Measurements from ENCODE around the gene CTTNBP2NL. TPM values are rescaled to one million over a fixed set of nuclear protein-coding genes. Genes with fewer than 3 reads are reported as not detected.
"Not testable (repeated sequence)": the region's sequence is repeated elsewhere in the genome, so short reads cannot be mapped to it uniquely, and the experiment has no call there.

Gene CTTNBP2NL
- total and polyA plus RNA-seq, 4 donors, result 16.9 to 25.8 (median 20.3) TPM

GRCh38 chr1:112466078-112466660, 70.2 kb downstream of the CTTNBP2NL start:
- H3K27ac ChIP-seq (ENCODE audit: low read depth, low read length), result peak overlapping the region; percentile 93
- under 1% methylated on average over 30 of the region's 31 CpGs for WGBS (ENCODE audit: insufficient coverage)

DNA sequence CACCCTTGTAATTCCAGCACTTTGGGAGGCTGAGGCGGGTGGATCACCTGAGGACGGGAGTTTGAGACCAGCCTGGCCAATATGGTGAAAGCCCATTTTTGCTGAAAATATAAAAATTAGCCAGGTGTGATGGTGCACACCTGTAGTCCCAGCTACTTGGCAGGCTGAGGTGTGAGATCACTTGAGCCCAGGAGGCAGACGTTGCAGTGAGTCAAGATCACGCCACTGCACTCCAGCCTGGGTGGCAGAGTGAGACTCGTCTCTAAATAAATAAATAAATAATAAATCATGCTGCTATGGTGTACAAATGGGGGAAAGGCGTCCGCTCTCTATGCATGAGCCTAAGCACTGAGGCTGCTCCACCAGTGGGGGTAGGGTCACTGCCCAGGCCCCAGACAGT, 74.3 kb downstream of the CTTNBP2NL start:
- not testable (repeated sequence) for H3K4me3 ChIP-seq (ENCODE audit: low read depth, low read length); H3K27ac ChIP-seq (ENCODE audit: low read depth, low read length); H3K9me3 ChIP-seq (ENCODE audit: control insufficient read depth, insufficient read depth, low read length); H3K27me3 ChIP-seq (ENCODE audit: control insufficient read depth, insufficient read depth, low read length); H3K36me3 ChIP-seq (ENCODE audit: control insufficient read depth, insufficient read depth, low read length); DNase-seq (ENCODE audit: low read depth in 4 of 6, low spot score in 6 of 6)
- WGBS (ENCODE audit: insufficient coverage), result 90% methylated on average over 4 of the region's 7 CpGs
- peaks cover 11% of the 10 kb centered on the region for H3K4me1 ChIP-seq (ENCODE audit: control insufficient read depth, insufficient read depth, low read length)

More at GRCh38 chr1:112466078-112466660, 70.2 kb downstream of the CTTNBP2NL start:
- H3K36me3 ChIP-seq (ENCODE audit: control insufficient read depth, insufficient read depth, low read length), result no peaks in the 10 kb centered on the region
- DNase-seq (ENCODE audit: low read depth in 4 of 6, low spot score in 6 of 6), result peak; percentile 80 to 97 (median 88)
- peak overlapping the region; percentile 61 for H3K4me3 ChIP-seq (ENCODE audit: low read depth, low read length)
- H3K27me3 ChIP-seq (ENCODE audit: control insufficient read depth, insufficient read depth, low read length), result no peaks in the 10 kb centered on the region
- H3K9me3 ChIP-seq (ENCODE audit: control insufficient read depth, insufficient read depth, low read length), result no peaks in the 10 kb centered on the region
- H3K4me1 ChIP-seq (ENCODE audit: control insufficient read depth, insufficient read depth, low read length), result peaks cover 22% of the 10 kb centered on the region

GRCh38 chr1:112470966-112471365, 75.0 kb downstream of the CTTNBP2NL start:
- H3K9me3 ChIP-seq (ENCODE audit: control insufficient read depth, insufficient read depth, low read length), result no peaks in the 10 kb centered on the region
- no peak overlapping the region for H3K4me3 ChIP-seq (ENCODE audit: low read depth, low read length)
- DNase-seq (ENCODE audit: low read depth in 4 of 6, low spot score in 6 of 6), result no peak
- H3K4me1 ChIP-seq (ENCODE audit: control insufficient read depth, insufficient read depth, low read length), result peaks cover 5% of the 10 kb centered on the region
- no peak overlapping the region for H3K27ac ChIP-seq (ENCODE audit: low read depth, low read length)
- H3K27me3 ChIP-seq (ENCODE audit: control insufficient read depth, insufficient read depth, low read length), result no peaks in the 10 kb centered on the region
- no peaks in the 10 kb centered on the region for H3K36me3 ChIP-seq (ENCODE audit: control insufficient read depth, insufficient read depth, low read length)
- WGBS (ENCODE audit: insufficient coverage), result 75% methylated on average over 2 of the region's 3 CpGs

GRCh38 chr1:112472142-112472541, 76.1 kb downstream of the CTTNBP2NL start:
- WGBS (ENCODE audit: insufficient coverage), result no CpG with 5 or more reads among the region's 1 CpG
- H3K4me3 ChIP-seq (ENCODE audit: low read depth, low read length), result no peak overlapping the region
- no peak for DNase-seq (ENCODE audit: low read depth in 4 of 6, low spot score in 6 of 6)
- peaks cover 7% of the 10 kb centered on the region for H3K9me3 ChIP-seq (ENCODE audit: control insufficient read depth, insufficient read depth, low read length)
- H3K36me3 ChIP-seq (ENCODE audit: control insufficient read depth, insufficient read depth, low read length), result no peaks in the 10 kb centered on the region
- no peaks in the 10 kb centered on the region for H3K4me1 ChIP-seq (ENCODE audit: control insufficient read depth, insufficient read depth, low read length)
- no peak overlapping the region for H3K27ac ChIP-seq (ENCODE audit: low read depth, low read length)
- H3K27me3 ChIP-seq (ENCODE audit: control insufficient read depth, insufficient read depth, low read length), result no peaks in the 10 kb centered on the region

DNA sequence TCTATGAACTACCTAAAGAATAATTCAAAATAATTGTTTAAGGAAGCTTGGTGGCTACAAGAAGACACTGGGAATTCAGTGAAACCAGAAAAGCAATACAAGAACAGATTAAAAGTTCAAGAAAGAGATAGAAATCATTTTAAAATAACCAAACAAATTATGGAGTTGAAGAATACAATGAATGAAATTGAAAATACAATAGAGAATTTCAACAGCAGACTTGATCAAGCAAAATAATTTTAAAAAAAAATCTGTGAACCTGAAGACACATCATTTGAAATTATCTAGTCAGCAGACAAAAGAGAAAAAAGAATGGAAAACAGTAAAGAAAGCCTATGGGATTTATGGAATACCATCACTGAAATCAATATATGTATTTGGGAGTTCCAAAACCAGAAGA, 81.5 kb downstream of the CTTNBP2NL start:
- no peaks in the 10 kb centered on the region for H3K4me1 ChIP-seq (ENCODE audit: control insufficient read depth, insufficient read depth, low read length)
- H3K4me3 ChIP-seq (ENCODE audit: low read depth, low read length), result no peak overlapping the region
- H3K27ac ChIP-seq (ENCODE audit: low read depth, low read length), result no peak overlapping the region
- no peaks in the 10 kb centered on the region for H3K27me3 ChIP-seq (ENCODE audit: control insufficient read depth, insufficient read depth, low read length)
- no peaks in the 10 kb centered on the region for H3K36me3 ChIP-seq (ENCODE audit: control insufficient read depth, insufficient read depth, low read length)
- peaks cover 13% of the 10 kb centered on the region for H3K9me3 ChIP-seq (ENCODE audit: control insufficient read depth, insufficient read depth, low read length)
- no peak for DNase-seq (ENCODE audit: low read depth in 4 of 6, low spot score in 6 of 6)

DNA sequence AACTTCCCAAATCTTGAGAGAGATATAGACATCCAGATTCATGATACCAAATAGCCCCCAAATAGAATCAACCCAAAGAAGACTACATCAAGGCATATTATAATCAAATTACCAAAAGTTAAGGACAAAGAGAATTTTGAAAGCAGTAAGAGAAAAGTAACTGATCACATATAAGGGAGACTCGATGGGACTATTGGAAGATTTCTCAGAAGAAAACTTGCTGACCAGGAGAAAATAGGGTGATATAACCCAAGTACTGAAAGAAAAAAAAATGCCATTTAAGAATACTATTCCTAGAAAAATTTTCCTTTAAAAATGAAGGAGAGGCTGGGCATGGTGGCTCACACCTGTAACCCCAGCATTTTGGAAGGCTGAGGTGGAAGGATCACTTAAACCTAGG, 82.3 kb downstream of the CTTNBP2NL start:
- Histone ChIP-seq H3K27ac (ENCODE audit: low read depth, low read length) (no peak overlapping the region), H3K9me3 (ENCODE audit: control insufficient read depth, insufficient read depth, low read length) (peaks cover 13% of the 10 kb centered on the region), H3K4me3 (ENCODE audit: low read depth, low read length) (no peak overlapping the region), H3K4me1 (ENCODE audit: control insufficient read depth, insufficient read depth, low read length) (no peaks in the 10 kb centered on the region), H3K27me3 (ENCODE audit: control insufficient read depth, insufficient read depth, low read length) (no peaks in the 10 kb centered on the region), H3K36me3 (ENCODE audit: control insufficient read depth, insufficient read depth, low read length) (no peaks in the 10 kb centered on the region)
- DNase-seq (ENCODE audit: low read depth in 4 of 6, low spot score in 6 of 6), result no peak
- no CpG with 5 or more reads among the region's 1 CpG for WGBS (ENCODE audit: insufficient coverage)

DNA sequence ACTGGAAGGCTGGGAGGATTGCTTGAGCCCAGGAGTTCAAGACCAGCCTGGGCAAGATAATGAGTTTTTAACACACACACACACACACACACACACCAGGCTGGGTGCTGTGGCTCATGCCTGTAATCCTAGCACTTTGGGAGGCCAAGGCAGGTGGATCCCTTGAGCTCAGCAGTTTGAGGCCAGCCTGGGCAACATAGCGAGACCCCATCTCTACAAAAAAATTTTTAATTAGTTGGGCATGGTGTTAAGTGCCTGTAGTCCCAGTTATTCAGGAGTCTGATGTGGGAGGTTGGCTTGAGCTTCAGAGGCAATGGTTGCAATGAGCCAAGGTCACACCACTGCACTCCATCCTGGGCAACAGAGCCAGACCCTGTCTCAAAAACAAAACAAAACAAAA, 90.0 kb downstream of the CTTNBP2NL start:
- WGBS (ENCODE audit: insufficient coverage), result no CpG with 5 or more reads among the region's 1 CpG
- not testable (repeated sequence) for H3K36me3 ChIP-seq (ENCODE audit: control insufficient read depth, insufficient read depth, low read length); DNase-seq (ENCODE audit: low read depth in 4 of 6, low spot score in 6 of 6); H3K27ac ChIP-seq (ENCODE audit: low read depth, low read length); H3K27me3 ChIP-seq (ENCODE audit: control insufficient read depth, insufficient read depth, low read length); H3K4me1 ChIP-seq (ENCODE audit: control insufficient read depth, insufficient read depth, low read length); H3K4me3 ChIP-seq (ENCODE audit: low read depth, low read length); H3K9me3 ChIP-seq (ENCODE audit: control insufficient read depth, insufficient read depth, low read length)

GRCh38 chr1:112487686-112488085, 91.7 kb downstream of the CTTNBP2NL start:
- H3K9me3 ChIP-seq (ENCODE audit: control insufficient read depth, insufficient read depth, low read length); DNase-seq (ENCODE audit: low read depth in 4 of 6, low spot score in 6 of 6); H3K36me3 ChIP-seq (ENCODE audit: control insufficient read depth, insufficient read depth, low read length); H3K27me3 ChIP-seq (ENCODE audit: control insufficient read depth, insufficient read depth, low read length); H3K4me1 ChIP-seq (ENCODE audit: control insufficient read depth, insufficient read depth, low read length); H3K4me3 ChIP-seq (ENCODE audit: low read depth, low read length); H3K27ac ChIP-seq (ENCODE audit: low read depth, low read length): not testable (repeated sequence)
- 100% methylated on average over 4 of the region's 6 CpGs for WGBS (ENCODE audit: insufficient coverage)

- no peak for DNase-seq (ENCODE audit: low read depth in 4 of 6, low spot score in 6 of 6)
- Histone ChIP-seq H3K27ac (ENCODE audit: low read depth, low read length) (no peak overlapping the region), H3K27me3 (ENCODE audit: control insufficient read depth, insufficient read depth, low read length) (no peaks in the 10 kb centered on the region), H3K4me3 (ENCODE audit: low read depth, low read length) (no peak overlapping the region), H3K9me3 (ENCODE audit: control insufficient read depth, insufficient read depth, low read length) (no peaks in the 10 kb centered on the region), H3K4me1 (ENCODE audit: control insufficient read depth, insufficient read depth, low read length) (no peaks in the 10 kb centered on the region), H3K36me3 (ENCODE audit: control insufficient read depth, insufficient read depth, low read length) (no peaks in the 10 kb centered on the region)
- WGBS (ENCODE audit: insufficient coverage), result no CpG with 5 or more reads among the region's 5 CpGs
Measured at GRCh38 chr1:112488141-112488540, 92.1 kb downstream of the CTTNBP2NL start.

GRCh38 chr1:112492076-112492475, 96.1 kb downstream of the CTTNBP2NL start:
- WGBS (ENCODE audit: insufficient coverage), result 60% methylated on average over 1 of the region's 1 CpG
- H3K27me3 ChIP-seq (ENCODE audit: control insufficient read depth, insufficient read depth, low read length), result no peaks in the 10 kb centered on the region
- H3K4me1 ChIP-seq (ENCODE audit: control insufficient read depth, insufficient read depth, low read length), result no peaks in the 10 kb centered on the region
- no peak overlapping the region for H3K27ac ChIP-seq (ENCODE audit: low read depth, low read length)
- DNase-seq (ENCODE audit: low read depth in 4 of 6, low spot score in 6 of 6), result no peak
- H3K9me3 ChIP-seq (ENCODE audit: control insufficient read depth, insufficient read depth, low read length), result no peaks in the 10 kb centered on the region
- no peak overlapping the region for H3K4me3 ChIP-seq (ENCODE audit: low read depth, low read length)
- H3K36me3 ChIP-seq (ENCODE audit: control insufficient read depth, insufficient read depth, low read length), result no peaks in the 10 kb centered on the region
